Neutrophil (primary cell): ENCODE data around the gene ZNF821.
"Not testable (repeated sequence)": the region's sequence is repeated elsewhere in the genome, so short reads cannot be mapped to it uniquely, and the experiment has no call there.

Experiments used
- H3K27ac ChIP-seq: fragments of 200-600 bp; sonication (generic); 2 replicates; pipeline ENCODE4 v1.5.1; 2016; ENCODE audit warnings: mild to moderate bottlenecking, moderate library complexity
- H3K27me3 ChIP-seq: fragments of 200-600 bp; sonication (generic); 2 replicates; pipeline ENCODE4 v1.6.0; 2016; ENCODE audit warnings: mild to moderate bottlenecking
- H3K36me3 ChIP-seq: fragments of 200-600 bp; sonication (generic); 2 replicates; pipeline ENCODE4 v1.5.1; 2017
- H3K4me1 ChIP-seq, 2 experiments: fragments of 200-600 bp in 1 of 2; sonication (generic) in 1 of 2; 1 replicate in 1 of 2; 2 replicates in 1 of 2; pipeline versions ENCODE4 v1.5.1 to v1.6.1; 2013 to 2016; ENCODE audit warnings: low read depth in 1 of 2, low read length in 1 of 2, mild to moderate bottlenecking in 1 of 2, moderate library complexity in 1 of 2; ENCODE audit not compliant: control insufficient read depth in 1 of 2, insufficient read depth in 1 of 2
- H3K4me3 ChIP-seq, 2 experiments: fragments of 200-600 bp in 1 of 2; sonication (generic) in 1 of 2; 1 replicate in 1 of 2; 2 replicates in 1 of 2; pipeline ENCODE4 v1.5.1; 2013 to 2016; ENCODE audit warnings: low read depth in 1 of 2, low read length in 1 of 2, mild to moderate bottlenecking in 1 of 2, moderate library complexity in 1 of 2
- H3K9me3 ChIP-seq: fragments of 200-600 bp; sonication (generic); 2 replicates; pipeline ENCODE4 v1.5.1; 2016
- CTCF ChIP-seq: fragments of 200-600 bp; sonication (generic); IDR thresholded peaks from 2 replicates; pipeline ENCODE4 v1.5.1; 2016; ENCODE audit warnings: antibody characterized with exemption

The ZNF821 gene

GRCh38 chr16:71880176-71880575, 3.8 kb downstream of the ZNF821 start:
- no peak overlapping the region for H3K27ac ChIP-seq
- no peaks in the 10 kb centered on the region for H3K27me3 ChIP-seq
- no peak overlapping the region for H3K4me3 ChIP-seq
- peaks cover 27 to 30% of the 10 kb centered on the region in 2 experiments for H3K4me1 ChIP-seq
- H3K36me3 ChIP-seq: peaks cover 5% of the 10 kb centered on the region
- H3K9me3 ChIP-seq: no peaks in the 10 kb centered on the region
- TF ChIP-seq CTCF: no peak

- H3K27me3 ChIP-seq: no peaks in the 10 kb centered on the region
Observed at GRCh38 chr16:71878911-71879310, 5.1 kb downstream of the ZNF821 start.

GRCh38 chr16:71873199-71873598, 10.8 kb downstream of the ZNF821 start:
- Histone ChIP-seq H3K36me3 (peaks cover 5% of the 10 kb centered on the region), H3K4me1 (no peaks in the 10 kb centered on the region), H3K9me3 (no peaks in the 10 kb centered on the region), H3K27me3 (no peaks in the 10 kb centered on the region), H3K27ac (no peak overlapping the region), H3K4me3 (no peak overlapping the region)
- TF ChIP-seq CTCF: no peak

More at GRCh38 chr16:71878911-71879310, 5.1 kb downstream of the ZNF821 start:
- peaks cover 18 to 21% of the 10 kb centered on the region in 2 experiments for H3K4me1 ChIP-seq
- no peak for TF ChIP-seq CTCF
- H3K27ac ChIP-seq: no peak overlapping the region
- H3K9me3 ChIP-seq: no peaks in the 10 kb centered on the region
- peaks cover 5% of the 10 kb centered on the region for H3K36me3 ChIP-seq
- no peak overlapping the region for H3K4me3 ChIP-seq

- peaks cover 4% of the 10 kb centered on the region for H3K36me3 ChIP-seq
- no peak for TF ChIP-seq CTCF
Observed at GRCh38 chr16:71870818-71871217, 13.2 kb downstream of the ZNF821 start.

GRCh38 chr16:71869089-71869488, 14.9 kb downstream of the ZNF821 start:
- no peak for TF ChIP-seq CTCF
- peaks cover 18% of the 10 kb centered on the region for H3K36me3 ChIP-seq

More at GRCh38 chr16:71870818-71871217, 13.2 kb downstream of the ZNF821 start:
- Histone ChIP-seq H3K9me3 (no peaks in the 10 kb centered on the region), H3K4me1 (no peaks in the 10 kb centered on the region), H3K4me3 (no peak overlapping the region), H3K27ac (no peak overlapping the region), H3K27me3 (no peaks in the 10 kb centered on the region)

GRCh38 chr16:71867939-71868338, 16.0 kb downstream of the ZNF821 start:
- Histone ChIP-seq H3K36me3 (peaks cover 27% of the 10 kb centered on the region), H3K4me1 (no peaks in the 10 kb centered on the region), H3K27me3 (no peaks in the 10 kb centered on the region), H3K27ac (no peak overlapping the region), H3K4me3 (no peak overlapping the region), H3K9me3 (no peaks in the 10 kb centered on the region)
- TF ChIP-seq CTCF: no peak

More at GRCh38 chr16:71869089-71869488, 14.9 kb downstream of the ZNF821 start:
- Histone ChIP-seq H3K9me3 (no peaks in the 10 kb centered on the region), H3K27me3 (no peaks in the 10 kb centered on the region), H3K27ac (no peak overlapping the region), H3K4me1 (no peaks in the 10 kb centered on the region), H3K4me3 (no peak overlapping the region)

GRCh38 chr16:71867175-71867574, 16.8 kb downstream of the ZNF821 start:
- peaks cover 34% of the 10 kb centered on the region for H3K36me3 ChIP-seq
- not testable (repeated sequence) for H3K4me3 ChIP-seq, H3K9me3 ChIP-seq, H3K27me3 ChIP-seq, H3K27ac ChIP-seq, H3K4me1 ChIP-seq
